ENCODE results near the gene PTPRF.

The PTPRF gene

DNA sequence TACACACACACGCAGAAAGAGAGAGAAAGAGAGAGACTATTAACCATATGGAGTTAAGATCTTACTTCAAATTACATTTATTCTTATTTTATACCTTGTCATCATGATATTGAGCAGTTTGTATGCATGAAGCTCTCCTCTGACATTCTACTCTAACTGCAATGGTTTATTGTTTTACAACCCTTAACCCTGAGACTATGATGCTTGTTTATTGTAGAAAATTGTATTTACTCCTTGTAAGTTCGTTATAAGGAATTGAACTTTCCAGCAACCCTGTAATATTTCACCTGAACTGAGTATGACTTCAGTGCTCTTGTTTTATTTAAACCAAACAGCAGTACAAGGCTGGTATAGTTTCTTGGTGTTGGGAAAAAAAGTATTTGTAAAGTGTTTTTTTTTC lies 18.6 kb upstream of the PTPRF start:
- H3K9ac ChIP-seq (ENCODE audit: low read depth, low read length, poor library complexity): no peak overlapping the region
- H3K27ac ChIP-seq (replicated peaks; ENCODE audit: low read length): no peak overlapping the region
- DNase-seq (ENCODE audit: low spot score): no peak
- H3K79me1 ChIP-seq (ENCODE audit: low read depth, low read length): no peaks in the 10 kb centered on the region
- H3K4me3 ChIP-seq (ENCODE audit: low read length in 2 of 2): no peak overlapping the region
- no peak overlapping the region for H3K4ac ChIP-seq (ENCODE audit: low read length)
- H2BK120ac ChIP-seq (ENCODE audit: low read depth, low read length): no peak overlapping the region
- WGBS, 2 donors (ENCODE audit: extremely low coverage in 2 of 2, insufficient read length in 2 of 2, insufficient replicate concordance in 1 of 2): no CpG with 5 or more reads among the region's 2 CpGs
- H2BK5ac ChIP-seq (ENCODE audit: low read length): no peak overlapping the region
- peaks cover 0 to 13% (median 0%) of the 10 kb centered on the region in 3 experiments for H3K27me3 ChIP-seq (ENCODE audit: control insufficient read depth in 3 of 3, insufficient read depth in 3 of 3, low read depth in 1 of 3, low read length in 3 of 3)
- no peak overlapping the region for H3K14ac ChIP-seq (ENCODE audit: low read length)
- H3K4me2 ChIP-seq (ENCODE audit: insufficient read depth, low read length, poor library complexity, severe bottlenecking): no peak overlapping the region
- no peak overlapping the region for H4K8ac ChIP-seq (ENCODE audit: low read depth, low read length)
- H4K91ac ChIP-seq (ENCODE audit: low read depth, low read length, poor library complexity): no peak overlapping the region
- no peaks in the 10 kb centered on the region for H3K4me1 ChIP-seq (ENCODE audit: control insufficient read depth in 2 of 2, insufficient read depth in 1 of 2, low read depth in 1 of 2, low read length in 2 of 2)
- no peak overlapping the region for H2BK15ac ChIP-seq (ENCODE audit: low read length)
- no peak overlapping the region for H3K18ac ChIP-seq (ENCODE audit: low read length)
- H2AFZ ChIP-seq (ENCODE audit: low read length): no peak overlapping the region
- no peak overlapping the region for H2AK5ac ChIP-seq (ENCODE audit: low read depth, low read length)
- H3K23ac ChIP-seq (ENCODE audit: low read depth, low read length, poor library complexity): no peak overlapping the region
- H2BK12ac ChIP-seq (ENCODE audit: low read length): no peak overlapping the region
- H3K36me3 ChIP-seq (replicated peaks in 1 of 2; ENCODE audit: control insufficient read depth in 2 of 2, insufficient read depth in 2 of 2, low read length in 2 of 2): no peaks in the 10 kb centered on the region
- no peaks in the 10 kb centered on the region for H3K9me3 ChIP-seq (replicated peaks in 1 of 2; ENCODE audit: control insufficient read depth in 2 of 2, insufficient read depth in 1 of 2, low read depth in 1 of 2, low read length in 2 of 2)

DNA sequence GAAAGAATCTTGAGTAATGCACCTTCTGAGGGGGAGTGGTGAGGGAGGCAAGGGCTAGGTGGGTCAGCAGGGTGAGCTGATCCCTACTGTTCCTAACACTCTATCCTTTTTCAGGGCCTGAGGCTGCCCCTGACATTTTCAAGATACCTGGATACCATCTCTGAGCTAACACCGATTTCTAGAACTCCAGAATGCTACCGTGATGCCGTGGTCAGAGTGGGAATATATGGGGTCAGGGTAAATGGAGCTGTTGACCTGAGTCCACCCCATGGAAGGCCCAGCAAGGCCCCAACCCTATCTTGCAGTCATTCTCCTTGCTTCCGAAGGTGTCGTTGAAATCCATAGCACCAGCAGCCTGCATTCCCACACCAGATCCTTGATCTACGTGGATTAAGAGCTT lies 18.0 kb upstream of the PTPRF start:
- H3K79me1 ChIP-seq (ENCODE audit: low read depth, low read length): no peaks in the 10 kb centered on the region
- H3K14ac ChIP-seq (ENCODE audit: low read length): no peak overlapping the region
- H2BK120ac ChIP-seq (ENCODE audit: low read depth, low read length): no peak overlapping the region
- H4K91ac ChIP-seq (ENCODE audit: low read depth, low read length, poor library complexity): no peak overlapping the region
- H3K4me3 ChIP-seq (ENCODE audit: low read length in 2 of 2): no peak overlapping the region
- H3K23ac ChIP-seq (ENCODE audit: low read depth, low read length, poor library complexity): no peak overlapping the region
- no peak overlapping the region for H4K8ac ChIP-seq (ENCODE audit: low read depth, low read length)
- no peak overlapping the region for H3K4me2 ChIP-seq (ENCODE audit: insufficient read depth, low read length, poor library complexity, severe bottlenecking)
- H3K18ac ChIP-seq (ENCODE audit: low read length): no peak overlapping the region
- H3K36me3 ChIP-seq (replicated peaks in 1 of 2; ENCODE audit: control insufficient read depth in 2 of 2, insufficient read depth in 2 of 2, low read length in 2 of 2): no peaks in the 10 kb centered on the region
- H2AFZ ChIP-seq (ENCODE audit: low read length): no peak overlapping the region
- no peaks in the 10 kb centered on the region for H3K4me1 ChIP-seq (ENCODE audit: control insufficient read depth in 2 of 2, insufficient read depth in 1 of 2, low read depth in 1 of 2, low read length in 2 of 2)
- no peak for DNase-seq (ENCODE audit: low spot score)
- H2AK5ac ChIP-seq (ENCODE audit: low read depth, low read length): no peak overlapping the region
- H3K4ac ChIP-seq (ENCODE audit: low read length): no peak overlapping the region
- peaks cover 0 to 9% (median 0%) of the 10 kb centered on the region in 3 experiments for H3K27me3 ChIP-seq (ENCODE audit: control insufficient read depth in 3 of 3, insufficient read depth in 3 of 3, low read depth in 1 of 3, low read length in 3 of 3)
- no peak overlapping the region for H2BK15ac ChIP-seq (ENCODE audit: low read length)
- H3K27ac ChIP-seq (replicated peaks; ENCODE audit: low read length): no peak overlapping the region
- WGBS, 2 donors (ENCODE audit: extremely low coverage in 2 of 2, insufficient read length in 2 of 2, insufficient replicate concordance in 1 of 2): no CpG with 5 or more reads among the region's 6 CpGs
- H3K9ac ChIP-seq (ENCODE audit: low read depth, low read length, poor library complexity): no peak overlapping the region
- H2BK5ac ChIP-seq (ENCODE audit: low read length): no peak overlapping the region
- H3K9me3 ChIP-seq (replicated peaks in 1 of 2; ENCODE audit: control insufficient read depth in 2 of 2, insufficient read depth in 1 of 2, low read depth in 1 of 2, low read length in 2 of 2): no peaks in the 10 kb centered on the region
- no peak overlapping the region for H2BK12ac ChIP-seq (ENCODE audit: low read length)

DNA sequence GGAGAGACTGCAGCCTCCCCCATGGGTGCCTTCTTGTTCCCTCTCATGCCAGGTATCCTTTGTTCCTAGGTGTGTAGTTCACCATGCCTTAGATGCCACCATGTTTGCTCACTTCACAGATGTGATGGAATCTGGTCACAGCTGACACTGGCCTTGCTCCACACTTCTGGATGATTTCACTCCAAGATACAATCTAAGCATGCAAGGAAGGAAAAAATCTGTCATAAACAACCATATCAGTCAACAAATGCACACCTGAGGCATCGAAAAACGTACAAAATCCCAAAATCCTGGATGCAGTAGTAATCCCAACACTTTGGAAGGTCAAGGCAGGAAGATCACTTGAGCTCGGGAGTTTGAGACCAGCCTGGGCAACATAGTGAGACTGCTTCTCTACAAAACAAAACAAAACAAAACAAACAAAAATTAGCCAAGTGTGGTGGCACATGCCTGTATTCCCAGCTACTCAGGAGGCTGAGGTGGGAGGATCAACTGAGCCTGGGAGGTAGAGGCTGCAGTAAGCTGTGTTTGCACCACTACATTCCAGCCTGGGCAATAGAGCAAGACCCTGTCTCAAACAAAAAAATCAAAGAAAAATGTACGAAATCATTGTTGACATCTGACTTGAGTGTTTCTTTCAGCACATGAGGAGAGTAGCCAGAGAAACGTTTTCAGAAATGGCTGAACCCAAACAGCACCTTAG lies 17.1 kb upstream of the PTPRF start:
- Histone ChIP-seq H2BK15ac (ENCODE audit: low read length) (no peak overlapping the region), H3K14ac (ENCODE audit: low read length) (no peak overlapping the region), H3K9ac (ENCODE audit: low read depth, low read length, poor library complexity) (no peak overlapping the region), H2AFZ (ENCODE audit: low read length) (no peak overlapping the region), H3K18ac (ENCODE audit: low read length) (no peak overlapping the region), H4K91ac (ENCODE audit: low read depth, low read length, poor library complexity) (no peak overlapping the region), H3K27me3 (ENCODE audit: control insufficient read depth in 3 of 3, insufficient read depth in 3 of 3, low read depth in 1 of 3, low read length in 3 of 3) (peaks cover 0 to 7% (median 0%) of the 10 kb centered on the region in 3 experiments), H2BK5ac (ENCODE audit: low read length) (no peak overlapping the region), H3K4me3 (ENCODE audit: low read length in 2 of 2) (no peak overlapping the region), H3K4ac (ENCODE audit: low read length) (no peak overlapping the region), H3K79me1 (ENCODE audit: low read depth, low read length) (no peaks in the 10 kb centered on the region), H4K8ac (ENCODE audit: low read depth, low read length) (no peak overlapping the region), H3K9me3 (replicated peaks in 1 of 2; ENCODE audit: control insufficient read depth in 2 of 2, insufficient read depth in 1 of 2, low read depth in 1 of 2, low read length in 2 of 2) (no peaks in the 10 kb centered on the region), H3K4me2 (ENCODE audit: insufficient read depth, low read length, poor library complexity, severe bottlenecking) (no peak overlapping the region), H3K36me3 (replicated peaks in 1 of 2; ENCODE audit: control insufficient read depth in 2 of 2, insufficient read depth in 2 of 2, low read length in 2 of 2) (no peaks in the 10 kb centered on the region), H3K4me1 (ENCODE audit: control insufficient read depth in 2 of 2, insufficient read depth in 1 of 2, low read depth in 1 of 2, low read length in 2 of 2) (no peaks in the 10 kb centered on the region), H3K23ac (ENCODE audit: low read depth, low read length, poor library complexity) (no peak overlapping the region), H2BK12ac (ENCODE audit: low read length) (no peak overlapping the region), H3K27ac (replicated peaks; ENCODE audit: low read length) (no peak overlapping the region), H2AK5ac (ENCODE audit: low read depth, low read length) (no peak overlapping the region), H2BK120ac (ENCODE audit: low read depth, low read length) (no peak overlapping the region)
- no peak for DNase-seq (ENCODE audit: low spot score)
- no CpG with 5 or more reads among the region's 5 CpGs for WGBS, 2 donors (ENCODE audit: extremely low coverage in 2 of 2, insufficient read length in 2 of 2, insufficient replicate concordance in 1 of 2)

DNA sequence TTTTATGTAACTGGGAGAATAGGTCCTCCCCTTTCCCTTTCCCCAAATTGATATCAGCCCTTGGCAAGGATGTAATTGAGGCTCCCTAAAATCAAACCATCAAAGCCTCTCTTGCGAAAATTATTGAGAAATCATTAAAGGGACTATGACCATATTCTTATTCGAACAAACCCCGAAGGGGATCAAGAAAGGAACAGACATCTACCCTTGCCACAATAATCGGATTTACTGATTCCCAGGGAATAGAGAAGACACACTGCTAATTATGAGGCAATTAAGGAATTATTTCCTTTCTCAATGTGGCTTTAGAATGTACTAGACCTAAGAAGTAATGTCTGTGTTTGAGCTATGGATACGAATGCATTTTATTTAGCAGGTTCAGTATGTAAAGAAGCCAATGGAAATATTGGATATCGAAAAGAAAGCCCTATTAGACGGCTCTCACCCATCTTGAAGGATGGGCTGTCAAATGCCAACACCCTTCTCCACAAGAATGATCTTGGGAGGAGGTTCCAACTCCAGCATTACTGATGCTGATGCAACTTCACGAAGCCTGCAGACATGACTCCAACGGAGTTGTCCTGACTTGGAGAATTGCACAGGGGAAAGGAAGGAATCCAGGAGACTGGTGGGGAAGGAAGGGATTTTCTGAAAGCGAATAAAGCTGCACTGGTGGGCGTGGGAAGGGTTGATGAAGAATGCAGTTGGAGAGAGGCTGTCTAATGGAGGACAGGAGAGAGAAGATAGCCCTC lies 11.6 kb upstream of the PTPRF start:
- peaks cover 2% of the 10 kb centered on the region in 2 donors for H3K4me1 ChIP-seq (ENCODE audit: control insufficient read depth in 2 of 2, insufficient read depth in 1 of 2, low read depth in 1 of 2, low read length in 2 of 2)
- no peak overlapping the region for H3K9ac ChIP-seq (ENCODE audit: low read depth, low read length, poor library complexity)
- H3K23ac ChIP-seq (ENCODE audit: low read depth, low read length, poor library complexity): no peak overlapping the region
- H2BK120ac ChIP-seq (ENCODE audit: low read depth, low read length): no peak overlapping the region
- H3K27ac ChIP-seq (replicated peaks; ENCODE audit: low read length): no peak overlapping the region
- no peak overlapping the region for H4K91ac ChIP-seq (ENCODE audit: low read depth, low read length, poor library complexity)
- H3K27me3 ChIP-seq (ENCODE audit: control insufficient read depth in 3 of 3, insufficient read depth in 3 of 3, low read depth in 1 of 3, low read length in 3 of 3): peaks cover 0 to 39% (median 0%) of the 10 kb centered on the region in 3 experiments
- no peak overlapping the region for H2BK15ac ChIP-seq (ENCODE audit: low read length)
- no peak overlapping the region for H2BK12ac ChIP-seq (ENCODE audit: low read length)
- no peaks in the 10 kb centered on the region for H3K36me3 ChIP-seq (replicated peaks in 1 of 2; ENCODE audit: control insufficient read depth in 2 of 2, insufficient read depth in 2 of 2, low read length in 2 of 2)
- H3K4ac ChIP-seq (ENCODE audit: low read length): no peak overlapping the region
- H2AFZ ChIP-seq (ENCODE audit: low read length): no peak overlapping the region
- peaks cover 0 to 2% of the 10 kb centered on the region in 2 donors for H3K9me3 ChIP-seq (replicated peaks in 1 of 2; ENCODE audit: control insufficient read depth in 2 of 2, insufficient read depth in 1 of 2, low read depth in 1 of 2, low read length in 2 of 2)
- DNase-seq (ENCODE audit: low spot score): no peak
- H2BK5ac ChIP-seq (ENCODE audit: low read length): no peak overlapping the region
- no CpG with 5 or more reads among the region's 11 CpGs for WGBS, 2 donors (ENCODE audit: extremely low coverage in 2 of 2, insufficient read length in 2 of 2, insufficient replicate concordance in 1 of 2)
- no peaks in the 10 kb centered on the region for H3K79me1 ChIP-seq (ENCODE audit: low read depth, low read length)
- no peak overlapping the region for H3K14ac ChIP-seq (ENCODE audit: low read length)
- H3K4me3 ChIP-seq (ENCODE audit: low read length in 2 of 2): no peak overlapping the region
- no peak overlapping the region for H2AK5ac ChIP-seq (ENCODE audit: low read depth, low read length)
- H3K4me2 ChIP-seq (ENCODE audit: insufficient read depth, low read length, poor library complexity, severe bottlenecking): no peak overlapping the region
- H3K18ac ChIP-seq (ENCODE audit: low read length): no peak overlapping the region
- no peak overlapping the region for H4K8ac ChIP-seq (ENCODE audit: low read depth, low read length)
